HuH-7.5 (cell line): Measurements from ENCODE around the gene CDH23.

Source experiments
- DNase-seq: peaks from one replicate; pipeline ENCODE4 v3.0.0; 2011; ENCODE audit warnings: low spot score

Gene CDH23

GRCh38 chr10:71516890-71517289 lies 120.2 kb downstream of the CDH23 start:
- DNase-seq, result no peak

DNA sequence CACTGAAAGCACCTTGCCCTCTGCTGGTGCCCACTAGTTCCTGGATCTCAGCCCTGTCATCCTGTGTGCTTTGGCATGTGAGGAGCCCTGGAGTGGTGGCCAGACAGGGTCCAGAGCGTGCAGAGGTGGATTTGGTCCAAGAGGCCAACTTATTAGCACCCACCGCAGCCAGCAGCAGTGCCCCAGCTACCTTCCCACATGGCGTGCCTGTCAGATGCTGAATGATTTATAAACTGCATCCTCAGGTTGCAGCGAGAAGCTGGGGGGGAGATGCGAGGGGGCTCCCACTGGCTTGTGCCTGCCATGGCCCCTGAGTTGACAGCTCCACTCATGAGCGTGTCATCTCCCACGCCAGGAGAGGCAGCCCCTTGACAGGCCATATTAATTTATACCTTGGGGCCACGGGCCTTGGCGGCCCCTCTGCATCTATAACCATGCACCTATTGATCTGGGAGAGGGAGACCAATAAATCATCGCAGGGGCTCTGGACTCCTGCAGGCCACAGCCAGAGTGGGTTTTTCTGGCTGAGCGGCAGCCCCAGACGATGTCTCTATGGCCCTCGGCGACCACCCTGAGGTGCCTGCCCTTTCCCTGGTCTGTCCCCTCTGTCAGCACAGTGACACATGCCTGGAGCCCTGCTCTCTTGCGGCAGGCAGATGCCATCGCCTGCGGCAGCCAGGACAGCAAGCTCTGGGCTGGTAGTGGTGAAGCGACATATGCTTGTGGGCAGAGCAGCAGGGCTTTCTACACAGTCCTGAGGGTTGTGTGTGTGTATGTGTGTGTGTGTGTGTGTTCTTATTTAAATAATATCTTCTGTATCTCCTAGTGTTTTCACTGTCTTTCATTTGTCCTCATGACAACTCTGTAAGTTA lies 120.8 kb downstream of the CDH23 start:
- DNase-seq, result no peak

- no peak for DNase-seq
Observed at GRCh38 chr10:71520042-71520441, 123.3 kb downstream of the CDH23 start.

DNA sequence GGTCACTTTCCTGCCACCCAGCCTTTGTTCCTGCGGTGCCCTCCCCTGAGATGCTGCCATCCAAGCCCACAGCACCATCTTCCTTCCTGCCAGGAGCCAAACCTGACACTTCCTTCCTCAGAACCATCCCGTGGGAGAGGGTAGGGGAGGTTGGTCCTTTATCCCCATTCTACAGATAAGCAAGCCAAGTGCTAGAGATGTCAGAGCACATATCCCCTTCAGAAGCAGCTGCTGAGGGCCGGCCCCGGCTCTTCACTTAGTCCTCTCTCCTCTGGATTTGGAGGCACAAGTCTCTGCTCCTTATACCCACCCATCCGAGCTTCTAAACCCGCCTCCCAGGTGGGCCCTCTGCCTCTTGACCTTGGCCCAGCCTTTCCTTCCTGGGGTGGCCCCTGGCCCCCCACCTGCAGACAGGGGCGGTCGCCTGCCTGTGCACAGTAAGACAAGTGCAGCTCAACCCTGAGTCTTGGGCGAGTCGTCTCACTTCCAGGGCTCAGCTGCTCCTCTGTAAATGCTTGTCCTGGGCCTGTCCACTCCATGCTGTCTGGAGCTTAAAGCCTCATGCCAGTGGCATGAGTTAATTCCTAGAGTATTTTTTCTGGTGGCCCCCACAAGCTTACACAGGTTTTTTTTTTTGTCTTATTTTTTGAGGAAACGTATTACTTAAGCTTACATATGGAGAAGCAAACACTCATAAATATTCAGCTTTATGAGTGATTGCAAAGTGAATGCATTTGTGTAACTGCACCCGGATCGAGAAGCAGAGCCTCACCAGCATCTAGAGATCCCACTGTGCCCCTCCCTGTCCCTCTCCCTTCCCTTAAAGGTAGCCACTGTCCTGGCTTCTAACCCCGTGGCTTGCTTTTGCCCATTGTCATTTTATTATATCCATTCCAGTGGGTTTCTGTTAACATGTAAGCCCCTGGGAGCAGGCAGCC lies 125.1 kb downstream of the CDH23 start:
- DNase-seq, result no peak

DNA sequence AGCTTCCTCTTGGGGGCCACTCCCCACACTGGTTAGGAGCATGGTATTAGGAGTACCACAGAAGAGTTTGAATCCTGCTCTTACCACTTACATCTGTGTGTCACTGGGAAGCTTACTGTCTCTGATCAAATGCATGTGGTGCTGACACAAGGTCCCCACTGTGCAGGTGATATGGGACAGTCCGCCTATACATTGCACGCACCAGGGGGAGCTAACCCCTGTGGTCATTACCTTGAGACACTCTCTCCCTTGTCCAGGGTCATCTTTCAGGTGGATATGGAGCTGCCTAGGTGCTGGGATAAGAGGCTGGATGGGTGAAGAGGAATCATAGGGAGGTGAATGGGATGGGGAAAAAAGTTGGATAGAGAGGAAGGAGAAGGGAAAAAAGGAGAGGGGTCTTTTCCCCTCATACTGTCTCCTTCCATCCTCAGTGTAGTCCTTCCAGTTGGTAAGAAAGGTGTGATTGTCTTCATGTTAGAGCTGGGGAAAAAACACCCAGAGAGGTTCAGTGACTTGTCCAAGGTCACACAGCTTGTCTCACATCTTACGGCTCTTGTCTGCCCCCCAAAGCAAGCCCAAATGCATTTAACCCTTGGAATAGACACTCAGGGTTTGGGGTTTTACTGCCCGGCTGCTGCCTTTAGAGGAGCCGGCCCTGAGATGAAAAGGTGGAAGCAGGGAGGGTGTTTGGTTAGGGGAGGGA lies 125.9 kb downstream of the CDH23 start:
- no peak for DNase-seq

- no peak for DNase-seq
Observed at GRCh38 chr10:71523756-71524155, 127.0 kb downstream of the CDH23 start.

DNA sequence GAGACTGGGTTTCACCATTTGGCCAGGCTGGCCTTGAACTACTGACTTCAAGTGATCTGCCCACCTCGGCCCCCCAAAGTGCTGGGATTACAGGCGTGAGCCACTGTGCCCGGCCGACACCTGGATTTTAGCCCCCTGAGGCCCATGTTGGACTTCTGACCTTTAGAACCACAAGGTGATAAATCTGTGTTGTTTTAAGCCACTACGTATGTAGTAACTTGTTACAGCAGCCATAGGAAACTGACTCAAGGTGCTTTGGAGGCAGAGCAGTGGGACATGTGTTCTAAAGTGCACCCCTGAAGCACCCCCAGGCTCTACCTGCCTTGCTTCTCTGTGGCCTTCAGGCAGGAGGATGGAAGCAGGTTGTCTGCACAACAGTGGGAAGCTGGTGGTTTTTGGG lies 128.4 kb downstream of the CDH23 start:
- DNase-seq, result no peak

- no peak for DNase-seq
Observed at GRCh38 chr10:71525721-71526120, 129.0 kb downstream of the CDH23 start.

DNA sequence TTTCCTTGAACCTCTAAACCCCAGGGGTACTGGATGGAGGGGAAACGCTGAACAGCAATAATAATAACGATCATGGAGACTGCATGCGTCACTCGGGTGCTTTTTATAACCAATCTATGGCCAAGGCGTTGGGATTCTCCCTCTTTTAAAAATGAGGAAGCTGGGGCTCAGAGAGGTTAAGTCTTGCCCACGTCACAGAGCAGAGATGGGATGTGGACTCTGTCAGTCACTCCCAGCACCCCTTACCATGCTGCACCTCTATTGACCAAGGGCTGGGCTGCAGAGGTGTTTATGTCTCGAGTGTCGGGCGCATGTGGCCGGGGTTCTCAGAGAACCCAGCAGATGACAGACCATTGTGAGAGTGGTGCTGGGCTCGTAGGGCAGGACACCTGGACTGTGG lies 129.9 kb downstream of the CDH23 start:
- no peak for DNase-seq

DNA sequence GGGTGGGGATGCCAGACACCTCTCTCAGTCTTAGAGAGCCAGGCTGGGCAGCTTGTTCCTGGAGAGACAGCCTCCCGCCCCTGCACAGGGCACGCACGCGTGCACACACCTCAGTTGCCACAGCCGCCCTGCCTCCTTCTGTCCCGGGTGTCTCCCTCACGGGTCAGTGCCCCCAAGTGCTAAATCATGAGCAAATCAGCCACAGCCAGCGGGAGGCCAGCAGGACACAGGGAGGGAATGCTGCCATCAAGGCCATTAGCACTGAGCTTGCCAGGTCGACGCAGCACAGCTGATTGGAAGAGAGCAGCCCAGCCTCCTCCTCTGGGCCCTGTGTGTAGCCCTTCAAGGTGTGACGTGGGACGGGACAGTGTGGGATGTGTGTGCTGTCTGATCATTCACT lies 130.4 kb downstream of the CDH23 start:
- DNase-seq, result no peak

DNA sequence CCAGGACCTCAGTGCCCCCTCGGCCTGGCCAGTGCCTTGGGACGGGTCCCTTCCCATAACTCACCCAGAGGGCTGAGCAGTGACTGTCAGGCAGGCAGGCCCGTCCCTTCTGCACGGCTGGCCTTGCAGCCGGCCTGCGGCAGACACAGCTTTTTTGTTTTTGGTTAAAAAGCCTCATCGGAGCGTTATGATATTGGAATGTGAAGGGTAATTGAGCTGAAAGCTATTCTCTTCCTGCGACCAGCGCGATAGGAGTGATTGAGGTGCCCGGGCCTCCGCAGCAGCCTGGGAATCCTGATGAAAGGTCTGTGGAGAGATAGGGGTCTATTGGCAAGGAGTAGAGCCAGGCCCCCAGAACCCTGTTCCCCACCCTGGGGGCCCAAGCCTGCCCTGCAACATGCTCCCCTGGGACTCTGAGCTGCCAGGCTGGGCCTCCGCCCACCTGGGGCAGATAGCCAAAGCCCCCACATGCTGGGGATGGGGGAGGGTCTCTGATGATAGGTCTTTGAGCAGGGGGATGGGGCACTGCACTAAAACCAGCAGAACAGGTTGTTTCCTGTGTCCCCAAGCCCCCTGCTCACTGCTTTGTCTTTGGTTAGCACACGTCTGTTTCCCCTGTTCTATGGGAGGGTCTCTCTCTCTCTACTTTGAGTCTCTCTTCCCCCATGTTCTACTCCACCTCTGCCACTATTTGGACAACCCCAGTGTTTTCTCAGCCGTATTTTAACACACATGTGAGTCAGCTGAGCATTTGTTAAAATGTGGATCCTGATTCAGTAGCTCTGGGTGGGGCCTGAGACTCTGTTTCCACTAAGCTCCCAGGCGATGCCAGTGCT lies 131.9 kb downstream of the CDH23 start:
- DNase-seq, result no peak

DNA sequence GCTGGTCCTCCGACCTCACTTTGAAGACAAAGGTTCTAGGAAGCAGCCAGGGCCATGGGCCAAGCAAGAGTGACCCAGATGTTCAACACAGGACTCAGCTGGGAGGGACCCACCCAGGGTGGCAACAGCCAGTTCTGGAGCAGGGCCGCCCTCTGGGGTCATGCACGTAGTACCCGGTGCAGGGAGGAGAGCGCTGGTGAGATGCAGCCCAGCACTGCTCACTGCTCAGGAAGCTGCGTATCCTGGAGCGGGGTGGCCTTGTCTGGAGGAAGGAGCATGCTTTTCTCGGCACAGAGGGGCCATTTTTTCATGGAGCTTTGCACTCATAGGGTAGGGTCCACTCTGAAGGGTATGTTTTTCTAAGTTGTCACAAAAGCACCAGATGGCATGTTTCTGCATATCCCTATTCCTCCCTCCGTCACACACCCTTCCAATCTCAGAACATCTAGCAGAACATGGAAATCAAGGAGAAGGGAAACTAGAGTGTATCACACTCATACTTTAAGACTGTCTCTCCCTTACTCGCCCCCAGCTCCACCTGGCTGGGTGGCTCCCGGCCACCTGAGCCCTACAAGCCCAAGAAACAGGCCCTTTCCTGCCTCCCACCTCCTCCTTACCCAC lies 132.6 kb downstream of the CDH23 start:
- DNase-seq, result no peak

GRCh38 chr10:71530781-71531180 lies 134.1 kb downstream of the CDH23 start:
- no peak for DNase-seq

DNA sequence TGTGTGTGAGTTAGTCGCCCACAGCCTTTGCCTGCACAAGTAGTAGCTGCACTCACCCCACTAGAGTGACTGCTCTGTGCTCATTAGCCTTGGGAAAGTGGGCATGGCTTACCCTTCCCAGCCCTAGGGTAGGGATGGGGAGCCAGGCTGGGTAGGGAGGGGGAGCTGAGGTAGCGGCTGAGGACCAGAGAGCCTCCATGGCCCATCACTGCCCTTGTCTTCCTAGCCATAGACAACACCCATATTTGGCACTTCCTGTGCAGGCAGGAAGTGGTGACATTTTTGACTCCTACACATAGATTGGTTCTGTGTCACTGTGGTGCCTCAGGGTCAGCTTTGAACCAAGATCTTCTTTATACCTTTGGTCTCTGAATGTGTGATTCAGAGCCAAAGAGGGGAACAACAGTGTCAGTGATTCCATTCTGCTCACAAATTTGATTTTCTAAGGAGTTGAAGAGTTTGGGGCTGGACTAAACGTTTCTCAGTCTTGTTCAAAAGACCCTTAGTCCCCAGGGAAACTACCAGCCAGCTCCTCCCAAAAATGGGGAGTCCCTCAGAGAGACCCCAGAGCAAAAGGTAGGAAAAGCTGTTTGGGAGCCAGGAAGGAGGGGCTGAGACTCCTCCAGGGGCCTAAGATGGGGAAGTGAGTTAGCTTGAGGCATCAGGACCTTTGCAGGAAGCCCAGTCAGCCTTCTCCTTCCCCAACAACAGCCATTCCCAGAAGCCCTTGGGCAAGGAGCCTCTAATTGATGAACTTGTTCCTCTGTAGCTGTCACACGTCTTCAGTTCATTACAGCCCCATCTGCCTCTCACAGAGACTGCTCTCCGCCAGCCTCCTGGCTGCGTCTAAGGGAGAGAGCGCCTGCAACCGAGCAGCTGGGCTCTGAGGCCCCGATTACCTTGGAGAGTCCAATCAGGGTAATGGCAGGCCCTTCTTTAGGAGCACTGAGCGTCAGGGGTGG lies 135.0 kb downstream of the CDH23 start:
- no peak for DNase-seq

- no peak for DNase-seq
Observed at GRCh38 chr10:71532878-71533277, 136.2 kb downstream of the CDH23 start.

DNA sequence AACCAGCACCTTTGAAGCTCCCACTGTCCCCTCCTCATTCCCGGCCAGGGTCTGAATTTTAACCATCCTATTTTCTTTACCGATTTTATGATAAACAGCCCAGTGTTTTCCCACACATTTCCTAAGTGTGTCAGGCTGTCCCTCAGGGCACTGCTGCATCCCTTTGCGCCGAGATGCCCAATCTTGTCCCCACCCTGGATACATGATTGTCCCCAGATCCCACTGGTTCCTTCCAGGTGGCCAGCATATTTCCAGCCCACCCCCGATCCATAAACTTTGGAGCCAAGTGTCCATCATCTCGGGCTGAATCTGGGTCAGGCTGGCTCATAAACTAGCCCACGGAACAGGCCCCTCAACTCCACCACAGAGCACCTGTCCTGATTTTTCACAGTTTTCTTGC lies 137.2 kb downstream of the CDH23 start:
- DNase-seq, result no peak

DNA sequence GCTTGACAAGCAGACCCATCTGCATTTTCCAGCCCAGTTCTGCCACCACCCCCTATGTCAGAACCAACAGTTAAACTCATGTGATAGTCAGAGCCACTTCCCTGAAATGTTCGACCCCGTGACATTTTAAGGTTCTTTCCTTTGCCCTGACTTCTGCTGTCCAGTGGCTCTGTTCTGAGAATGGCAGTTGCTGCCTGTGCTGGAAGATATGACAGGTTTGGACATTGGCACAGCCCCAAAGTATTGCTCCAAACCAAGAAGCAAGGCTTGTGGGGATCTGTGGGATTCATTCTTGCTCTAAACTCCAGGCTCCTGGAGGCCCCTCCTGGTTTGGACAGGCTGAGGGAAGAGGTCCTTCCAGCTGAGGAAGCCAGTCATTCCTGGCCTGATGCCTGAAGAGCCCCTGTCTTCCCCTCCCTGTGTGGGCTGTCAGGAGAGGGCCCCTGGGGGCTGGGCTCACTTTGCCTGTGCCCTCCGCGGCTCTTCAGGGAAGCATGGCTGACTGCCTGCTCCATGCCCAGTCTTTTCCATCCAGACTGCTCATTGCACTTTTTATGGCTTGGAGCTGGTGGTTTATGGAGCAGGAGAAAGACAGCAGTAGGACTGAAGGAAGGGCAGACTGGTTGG lies 138.0 kb downstream of the CDH23 start:
- DNase-seq, result no peak

- no peak for DNase-seq
Observed at GRCh38 chr10:71536332-71536731, 139.6 kb downstream of the CDH23 start.

DNA sequence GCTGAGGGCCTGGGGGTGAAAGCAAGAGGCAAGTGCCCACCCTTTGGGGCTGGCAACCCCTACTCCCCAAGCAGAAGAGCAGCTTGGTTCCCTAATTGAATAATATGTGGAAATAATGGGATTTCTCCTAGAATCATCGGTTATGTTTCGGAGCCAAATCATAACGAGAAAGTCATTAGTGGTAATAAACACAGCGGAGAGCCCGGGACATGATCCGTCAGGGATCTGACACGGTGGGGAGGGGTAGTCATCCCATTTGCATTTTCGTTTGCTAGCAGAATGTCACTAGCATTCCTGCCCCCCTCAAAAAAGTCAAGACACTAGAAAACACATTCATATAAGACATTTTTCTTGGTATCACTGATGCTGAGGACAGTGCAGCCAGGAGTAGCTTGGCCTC lies 140.4 kb downstream of the CDH23 start:
- no peak for DNase-seq
